Kidney epithelial cell (primary cell): ENCODE data around the gene TLR5. TPM values are rescaled to one million over a fixed set of nuclear protein-coding genes. Genes with fewer than 3 reads are reported as not detected.

Experiments used
- DNase-seq: peaks from one replicate; pipeline ENCODE4 v3.0.0-alpha.2; 2010; ENCODE audit warnings: low read depth
- H3K27me3 ChIP-seq: 2 replicates; pipeline ENCODE4 v1.6.0; 2011; ENCODE audit warnings: low read length; ENCODE audit not compliant: control insufficient read depth, insufficient read depth
- H3K36me3 ChIP-seq: 2 replicates; pipeline ENCODE4 v1.5.1; 2011; ENCODE audit warnings: low read length; ENCODE audit not compliant: control insufficient read depth, insufficient read depth
- H3K4me3 ChIP-seq: 2 replicates; pipeline ENCODE4 v1.5.1; 2011; ENCODE audit warnings: low read depth, mild to moderate bottlenecking, control low read depth, low read length
- total RNA-seq: library from RNA; depleted of rRNA; stranded (reverse); fragments of >200 nt; gene quantifications from 2 replicates; pipeline ENCODE4 v1.2.3, GENCODE V29; 2015
- TF ChIP-seq, protein P1 (sequence below): IDR thresholded peaks from 2 replicates; pipeline ENCODE4 v1.5.1; 2011; ENCODE audit warnings: mild to moderate bottlenecking, moderate library complexity, low read length, control low read depth, inconsistent platforms; ENCODE audit not compliant: insufficient read depth, poor library complexity, severe bottlenecking

TLR5 gene
- total RNA-seq, 1 donor from 2014 or later: 3.7 TPM

GRCh38 chr1:223079498-223079897 is 63.5 kb downstream of the TLR5 start:
- no peak for DNase-seq
- H3K27me3 ChIP-seq: peaks cover 5% of the 10 kb centered on the region
- H3K36me3 ChIP-seq: no peaks in the 10 kb centered on the region
- TF ChIP-seq, protein P1, sequence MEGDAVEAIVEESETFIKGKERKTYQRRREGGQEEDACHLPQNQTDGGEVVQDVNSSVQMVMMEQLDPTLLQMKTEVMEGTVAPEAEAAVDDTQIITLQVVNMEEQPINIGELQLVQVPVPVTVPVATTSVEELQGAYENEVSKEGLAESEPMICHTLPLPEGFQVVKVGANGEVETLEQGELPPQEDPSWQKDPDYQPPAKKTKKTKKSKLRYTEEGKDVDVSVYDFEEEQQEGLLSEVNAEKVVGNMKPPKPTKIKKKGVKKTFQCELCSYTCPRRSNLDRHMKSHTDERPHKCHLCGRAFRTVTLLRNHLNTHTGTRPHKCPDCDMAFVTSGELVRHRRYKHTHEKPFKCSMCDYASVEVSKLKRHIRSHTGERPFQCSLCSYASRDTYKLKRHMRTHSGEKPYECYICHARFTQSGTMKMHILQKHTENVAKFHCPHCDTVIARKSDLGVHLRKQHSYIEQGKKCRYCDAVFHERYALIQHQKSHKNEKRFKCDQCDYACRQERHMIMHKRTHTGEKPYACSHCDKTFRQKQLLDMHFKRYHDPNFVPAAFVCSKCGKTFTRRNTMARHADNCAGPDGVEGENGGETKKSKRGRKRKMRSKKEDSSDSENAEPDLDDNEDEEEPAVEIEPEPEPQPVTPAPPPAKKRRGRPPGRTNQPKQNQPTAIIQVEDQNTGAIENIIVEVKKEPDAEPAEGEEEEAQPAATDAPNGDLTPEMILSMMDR: no peak
- no peak overlapping the region for H3K4me3 ChIP-seq

- no peak overlapping the region for H3K4me3 ChIP-seq
- TF ChIP-seq, protein P1: no peak
- no peak for DNase-seq
- H3K36me3 ChIP-seq: no peaks in the 10 kb centered on the region
- peaks cover 11% of the 10 kb centered on the region for H3K27me3 ChIP-seq
These were observed 65.7 kb downstream of the TLR5 start for GRCh38 chr1:223077247-223077833.

DNA sequence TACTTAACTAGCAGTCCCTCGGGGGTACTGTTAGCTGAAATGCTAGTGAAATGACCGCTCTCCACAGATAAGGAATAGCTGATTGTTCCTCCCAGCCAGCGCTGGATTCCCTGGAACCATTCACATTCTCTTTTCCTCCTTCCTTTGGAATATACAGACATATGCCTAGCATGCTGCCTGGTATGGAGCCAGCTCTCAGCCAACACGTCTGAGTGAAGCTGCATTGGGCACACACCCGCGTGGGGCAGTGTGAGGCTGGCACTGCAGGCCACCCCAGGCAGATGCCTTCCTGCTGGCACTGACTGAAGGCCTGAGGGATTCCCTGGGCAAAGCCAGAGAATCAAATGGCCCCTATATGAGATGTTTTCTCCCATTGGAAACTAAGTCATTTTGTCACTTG is 66.7 kb downstream of the TLR5 start:
- TF ChIP-seq, protein P1: no peak
- Histone ChIP-seq H3K4me3 (no peak overlapping the region), H3K27me3 (peaks cover 11% of the 10 kb centered on the region), H3K36me3 (no peaks in the 10 kb centered on the region)
- no peak for DNase-seq

DNA sequence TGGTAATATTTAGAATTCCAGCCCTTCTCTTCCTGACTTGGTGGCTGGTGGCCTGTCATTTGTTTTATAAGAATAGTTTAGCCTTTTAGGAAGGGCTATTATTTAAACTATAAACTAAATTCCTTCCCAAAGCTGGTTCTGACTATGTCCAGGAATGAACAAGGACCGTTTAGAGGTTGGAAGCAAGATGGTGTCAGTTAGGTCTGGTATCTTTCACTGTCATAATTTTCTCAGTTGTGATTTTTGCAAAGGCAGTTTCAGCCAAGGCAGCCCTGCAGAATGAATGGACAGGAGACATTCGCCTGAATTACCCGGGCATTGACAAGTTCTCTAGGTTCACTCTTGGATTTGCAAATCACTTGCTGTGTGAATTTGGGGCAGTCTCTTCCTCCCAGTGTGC is 67.2 kb downstream of the TLR5 start:
- Histone ChIP-seq H3K36me3 (no peaks in the 10 kb centered on the region), H3K27me3 (peaks cover 11% of the 10 kb centered on the region), H3K4me3 (no peak overlapping the region)
- DNase-seq: no peak
- TF ChIP-seq, protein P1: no peak

GRCh38 chr1:223074445-223075300 is 68.4 kb downstream of the TLR5 start:
- Histone ChIP-seq H3K36me3 (no peaks in the 10 kb centered on the region), H3K4me3 (no peak overlapping the region), H3K27me3 (peaks cover 11% of the 10 kb centered on the region)
- TF ChIP-seq, protein P1: no peak
- DNase-seq: no peak
